WERI-Rb-1 (cell line): ENCODE measurements around the gene OR51V1.

Experiments used
- DNase-seq: peaks from one replicate; pipeline ENCODE4 v3.0.0-alpha.2; 2020
- H3K27ac ChIP-seq: fragments of 250-450 bp; sonication (Bioruptor Pico); 2 replicates; pipeline ENCODE4 v1.5.1; 2020; ENCODE audit warnings: mild to moderate bottlenecking, moderate library complexity
- H3K27me3 ChIP-seq: fragments of 250-450 bp; sonication (Bioruptor Pico); 2 replicates; pipeline ENCODE4 v1.5.1; 2021; ENCODE audit warnings: mild to moderate bottlenecking, low read depth, moderate library complexity; ENCODE audit not compliant: insufficient read depth, severe bottlenecking
- H3K36me3 ChIP-seq: fragments of 250-450 bp; sonication (Bioruptor Pico); 2 replicates; pipeline ENCODE4 v1.5.1; 2020; ENCODE audit warnings: mild to moderate bottlenecking, moderate library complexity
- H3K4me3 ChIP-seq: 2 replicates; pipeline ENCODE4 v1.5.1; 2011; ENCODE audit warnings: low read depth, mild to moderate bottlenecking, control low read depth, low read length
- H3K9me3 ChIP-seq: fragments of 250-450 bp; sonication (Bioruptor Pico); 2 replicates; pipeline ENCODE4 v1.5.1; 2021; ENCODE audit warnings: mild to moderate bottlenecking, moderate library complexity; ENCODE audit not compliant: severe bottlenecking
- TF ChIP-seq, protein P1 (sequence below): IDR thresholded peaks from 2 replicates; pipeline ENCODE4 v1.5.1; 2011; ENCODE audit warnings: low read depth, mild to moderate bottlenecking, control low read depth, inconsistent platforms, low read length

The OR51V1 gene

DNA sequence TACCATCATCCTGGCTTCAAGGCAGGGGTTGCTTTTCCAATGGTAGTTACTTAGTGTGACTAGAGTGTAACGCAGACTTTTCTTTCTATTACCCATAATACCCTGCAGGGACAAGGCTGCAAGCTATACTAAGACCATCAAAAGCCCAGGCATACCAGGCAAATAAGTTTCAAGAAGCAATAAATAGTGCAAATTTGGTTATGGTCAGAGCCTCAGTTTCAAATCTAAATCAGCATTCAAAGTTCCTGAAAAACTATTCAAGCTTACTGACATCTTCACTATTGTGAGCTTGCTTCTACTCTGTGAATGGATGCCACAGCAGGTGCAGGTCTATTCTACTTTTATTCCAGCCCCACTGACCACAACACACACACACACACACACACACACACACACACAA lies 28.9 kb upstream of the OR51V1 start:
- DNase-seq = no peak
- no peaks in the 10 kb centered on the region for H3K36me3 ChIP-seq
- H3K27me3 ChIP-seq = peaks cover 47% of the 10 kb centered on the region
- H3K4me3 ChIP-seq = no peak overlapping the region
- no peak overlapping the region for H3K27ac ChIP-seq
- TF ChIP-seq, protein P1, sequence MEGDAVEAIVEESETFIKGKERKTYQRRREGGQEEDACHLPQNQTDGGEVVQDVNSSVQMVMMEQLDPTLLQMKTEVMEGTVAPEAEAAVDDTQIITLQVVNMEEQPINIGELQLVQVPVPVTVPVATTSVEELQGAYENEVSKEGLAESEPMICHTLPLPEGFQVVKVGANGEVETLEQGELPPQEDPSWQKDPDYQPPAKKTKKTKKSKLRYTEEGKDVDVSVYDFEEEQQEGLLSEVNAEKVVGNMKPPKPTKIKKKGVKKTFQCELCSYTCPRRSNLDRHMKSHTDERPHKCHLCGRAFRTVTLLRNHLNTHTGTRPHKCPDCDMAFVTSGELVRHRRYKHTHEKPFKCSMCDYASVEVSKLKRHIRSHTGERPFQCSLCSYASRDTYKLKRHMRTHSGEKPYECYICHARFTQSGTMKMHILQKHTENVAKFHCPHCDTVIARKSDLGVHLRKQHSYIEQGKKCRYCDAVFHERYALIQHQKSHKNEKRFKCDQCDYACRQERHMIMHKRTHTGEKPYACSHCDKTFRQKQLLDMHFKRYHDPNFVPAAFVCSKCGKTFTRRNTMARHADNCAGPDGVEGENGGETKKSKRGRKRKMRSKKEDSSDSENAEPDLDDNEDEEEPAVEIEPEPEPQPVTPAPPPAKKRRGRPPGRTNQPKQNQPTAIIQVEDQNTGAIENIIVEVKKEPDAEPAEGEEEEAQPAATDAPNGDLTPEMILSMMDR = no peak
- H3K9me3 ChIP-seq = no peaks in the 10 kb centered on the region

DNA sequence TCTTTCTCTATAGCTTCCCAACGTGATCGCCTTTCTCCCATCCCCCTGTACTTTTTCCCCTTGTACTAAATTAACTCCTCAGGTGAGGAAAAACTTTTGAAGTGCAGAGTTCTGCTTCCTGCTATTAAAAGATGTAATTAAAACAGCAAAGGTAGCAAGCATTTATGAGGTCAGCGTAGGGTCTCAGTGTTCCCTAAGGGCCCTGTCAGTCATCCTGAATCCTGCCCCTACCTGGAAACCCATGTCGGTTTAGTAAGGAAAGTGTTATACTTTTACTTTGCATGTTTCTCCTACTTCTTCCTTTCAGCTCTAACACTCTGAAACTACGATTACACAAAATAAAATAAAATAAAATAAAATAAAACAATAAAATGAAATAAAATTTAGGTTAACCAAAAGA lies 27.6 kb upstream of the OR51V1 start:
- H3K27ac ChIP-seq = no peak overlapping the region
- H3K36me3 ChIP-seq = no peaks in the 10 kb centered on the region
- no peak for DNase-seq
- TF ChIP-seq, protein P1 = no peak
- H3K27me3 ChIP-seq = peaks cover 53% of the 10 kb centered on the region
- H3K4me3 ChIP-seq = no peak overlapping the region
- no peaks in the 10 kb centered on the region for H3K9me3 ChIP-seq

DNA sequence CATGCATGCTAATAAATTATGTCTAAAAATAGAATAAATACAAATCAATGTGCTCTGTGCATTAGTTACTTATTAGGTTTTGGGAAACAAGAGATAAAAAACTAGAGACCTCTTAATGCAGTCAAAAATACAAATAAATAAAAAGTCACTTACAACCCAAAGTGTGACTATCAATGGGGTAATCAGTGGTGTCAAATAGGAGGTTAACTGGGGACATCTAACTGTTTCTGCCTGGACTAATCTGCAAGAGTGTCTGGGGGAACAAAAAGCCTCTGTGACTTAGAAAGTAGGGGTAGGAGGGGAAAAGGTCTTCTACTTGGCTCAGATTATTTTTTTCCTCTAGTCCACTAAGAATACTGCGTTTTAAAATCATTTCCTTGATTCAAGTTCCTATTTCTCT lies 27.2 kb upstream of the OR51V1 start:
- peaks cover 50% of the 10 kb centered on the region for H3K27me3 ChIP-seq
- no peak overlapping the region for H3K4me3 ChIP-seq
- TF ChIP-seq, protein P1 = no peak

DNA sequence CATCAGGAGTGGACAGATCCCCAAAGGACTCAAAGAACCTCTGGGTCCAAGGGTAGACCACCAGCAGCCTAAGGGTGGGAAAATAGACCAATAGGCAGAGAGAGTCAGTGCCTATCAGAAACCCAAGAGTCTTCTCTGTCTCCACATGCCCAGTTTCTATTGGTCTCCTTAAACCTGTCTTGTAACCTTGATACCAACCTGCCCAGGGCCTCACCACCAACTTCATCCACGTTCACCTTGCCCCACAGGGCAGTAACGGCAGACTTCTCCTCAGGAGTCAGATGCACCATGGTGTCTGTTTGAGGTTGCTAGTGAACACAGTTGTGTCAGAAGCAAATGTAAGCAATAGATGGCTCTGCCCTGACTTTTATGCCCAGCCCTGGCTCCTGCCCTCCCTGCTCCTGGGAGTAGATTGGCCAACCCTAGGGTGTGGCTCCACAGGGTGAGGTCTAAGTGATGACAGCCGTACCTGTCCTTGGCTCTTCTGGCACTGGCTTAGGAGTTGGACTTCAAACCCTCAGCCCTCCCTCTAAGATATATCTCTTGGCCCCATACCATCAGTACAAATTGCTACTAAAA lies 26.3 kb upstream of the OR51V1 start, which contains the start of gene HBB:
TSS of gene HBB (minus strand) at position 340 of the 579 bp plus-strand sequence. CDS start at position 290, 50 bp downstream.
- H3K4me3 ChIP-seq = no peak within 1 kb of the TSS
- no peak for DNase-seq
- no peaks in the 10 kb centered on the region for H3K36me3 ChIP-seq
- peaks cover 45% of the 10 kb centered on the region for H3K27me3 ChIP-seq
- H3K9me3 ChIP-seq = no peaks in the 10 kb centered on the region
- TF ChIP-seq, protein P1 = no peak
- no peak within 1 kb of the TSS for H3K27ac ChIP-seq

More for the DNA sequence above, 27.2 kb upstream of the OR51V1 start:
- no peak for DNase-seq
- Histone ChIP-seq H3K36me3 (no peaks in the 10 kb centered on the region), H3K9me3 (no peaks in the 10 kb centered on the region), H3K27ac (no peak overlapping the region)

DNA sequence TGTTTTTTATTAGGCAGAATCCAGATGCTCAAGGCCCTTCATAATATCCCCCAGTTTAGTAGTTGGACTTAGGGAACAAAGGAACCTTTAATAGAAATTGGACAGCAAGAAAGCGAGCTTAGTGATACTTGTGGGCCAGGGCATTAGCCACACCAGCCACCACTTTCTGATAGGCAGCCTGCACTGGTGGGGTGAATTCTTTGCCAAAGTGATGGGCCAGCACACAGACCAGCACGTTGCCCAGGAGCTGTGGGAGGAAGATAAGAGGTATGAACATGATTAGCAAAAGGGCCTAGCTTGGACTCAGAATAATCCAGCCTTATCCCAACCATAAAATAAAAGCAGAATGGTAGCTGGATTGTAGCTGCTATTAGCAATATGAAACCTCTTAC lies 25.0 kb upstream of the OR51V1 start:
- no peak for DNase-seq
- no peaks in the 10 kb centered on the region for H3K9me3 ChIP-seq
- no peak overlapping the region for H3K4me3 ChIP-seq
- no peak overlapping the region for H3K27ac ChIP-seq
- H3K36me3 ChIP-seq = no peaks in the 10 kb centered on the region
- TF ChIP-seq, protein P1 = no peak
- H3K27me3 ChIP-seq = peaks cover 40% of the 10 kb centered on the region
